ENCODE results near the gene STK10. TPM values are rescaled to one million over a fixed set of nuclear protein-coding genes. Genes with fewer than 3 reads are reported as not detected.

STK10 gene
- polyA plus RNA-seq, 3 donors = 21.5 to 180 (median 47.4) TPM

DNA sequence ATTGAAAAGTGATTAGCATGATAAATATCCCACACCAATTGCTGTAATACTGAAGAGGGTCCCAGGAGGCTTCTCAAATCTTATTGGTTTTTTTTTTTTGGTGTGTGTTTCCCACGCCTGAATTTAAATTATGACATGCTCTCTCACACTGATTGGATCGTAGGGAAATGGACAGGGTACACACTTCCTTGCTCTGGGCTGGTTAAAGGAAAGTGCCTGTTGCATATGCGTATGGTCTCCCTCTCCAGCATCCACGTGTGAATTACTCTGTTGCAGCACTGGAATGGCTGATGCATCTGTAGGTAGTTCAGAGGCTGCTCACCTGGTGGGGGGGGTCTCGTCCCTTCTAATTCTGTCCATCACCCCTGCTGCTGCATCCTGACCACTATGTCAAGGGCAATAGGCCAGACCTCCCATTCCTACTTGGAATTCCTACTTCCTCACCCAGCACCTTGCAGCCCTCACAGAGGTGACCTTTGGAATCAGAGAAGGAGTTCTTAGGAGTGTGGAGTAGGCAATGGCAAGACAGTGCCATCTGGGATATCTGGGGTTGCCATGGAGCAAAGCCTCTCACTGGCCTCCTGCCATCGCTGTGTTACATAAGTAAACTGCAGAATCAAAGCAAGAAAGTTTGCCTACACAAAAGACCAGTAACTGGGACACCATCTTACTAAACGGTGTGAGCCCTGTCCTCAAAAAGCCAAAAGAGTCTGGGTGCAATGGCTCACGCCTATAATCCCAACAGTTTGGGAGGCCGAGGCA, 110.2 kb downstream of the STK10 start:
- WGBS (ENCODE audit: insufficient coverage) = 88% methylated on average over 5 of the region's 9 CpGs
- peaks cover 0 to 2% (median 0%) of the 10 kb centered on the region in 7 donors for H3K9me3 Mint-ChIP-seq
- H3K36me3 ChIP-seq (replicated peaks in 1 of 2; ENCODE audit: control insufficient read depth in 1 of 2, insufficient read depth in 2 of 2, low read length in 2 of 2) = peaks cover 84 to 98% of the 10 kb centered on the region in 2 donors
- peak overlapping the region in 1 of 7 donors; percentile 63 for H3K27ac Mint-ChIP-seq
- peaks cover 5% of the 10 kb centered on the region for H3K79me2 ChIP-seq (ENCODE audit: insufficient read depth, low read length)
- H3K27me3 Mint-ChIP-seq (ENCODE audit: low read depth in 3 of 3) = peaks cover 0 to 1% (median 0%) of the 10 kb centered on the region in 3 donors
- no peak overlapping the region for H3K4me3 Mint-ChIP-seq
- no peak overlapping the region for H3K4me2 ChIP-seq (replicated peaks; ENCODE audit: extremely low read depth, low read length, poor library complexity, severe bottlenecking)
- intact Hi-C loops (cut with micrococcal nuclease) = no loop called here
- no peaks in the 10 kb centered on the region for H3K27me3 ChIP-seq (ENCODE audit: control insufficient read depth in 2 of 2, insufficient read depth in 2 of 2, low read length in 2 of 2)
- peaks cover 82 to 94% of the 10 kb centered on the region in 2 donors for H3K36me3 Mint-ChIP-seq
- no peak overlapping the region for H2AFZ ChIP-seq (ENCODE audit: insufficient read depth, low read depth, low read length, poor library complexity, severe bottlenecking)
- H3K9me3 ChIP-seq (replicated peaks in 1 of 2; ENCODE audit: control insufficient read depth in 1 of 2, insufficient read depth in 1 of 2, low read length in 2 of 2) = no peaks in the 10 kb centered on the region
- H3K4me1 Mint-ChIP-seq = peaks cover 8% of the 10 kb centered on the region
- peaks cover 95% of the 10 kb centered on the region for H4K20me1 ChIP-seq (ENCODE audit: insufficient read depth, low read length)
- DNase-seq = no peak
- TF ChIP-seq, protein P1, sequence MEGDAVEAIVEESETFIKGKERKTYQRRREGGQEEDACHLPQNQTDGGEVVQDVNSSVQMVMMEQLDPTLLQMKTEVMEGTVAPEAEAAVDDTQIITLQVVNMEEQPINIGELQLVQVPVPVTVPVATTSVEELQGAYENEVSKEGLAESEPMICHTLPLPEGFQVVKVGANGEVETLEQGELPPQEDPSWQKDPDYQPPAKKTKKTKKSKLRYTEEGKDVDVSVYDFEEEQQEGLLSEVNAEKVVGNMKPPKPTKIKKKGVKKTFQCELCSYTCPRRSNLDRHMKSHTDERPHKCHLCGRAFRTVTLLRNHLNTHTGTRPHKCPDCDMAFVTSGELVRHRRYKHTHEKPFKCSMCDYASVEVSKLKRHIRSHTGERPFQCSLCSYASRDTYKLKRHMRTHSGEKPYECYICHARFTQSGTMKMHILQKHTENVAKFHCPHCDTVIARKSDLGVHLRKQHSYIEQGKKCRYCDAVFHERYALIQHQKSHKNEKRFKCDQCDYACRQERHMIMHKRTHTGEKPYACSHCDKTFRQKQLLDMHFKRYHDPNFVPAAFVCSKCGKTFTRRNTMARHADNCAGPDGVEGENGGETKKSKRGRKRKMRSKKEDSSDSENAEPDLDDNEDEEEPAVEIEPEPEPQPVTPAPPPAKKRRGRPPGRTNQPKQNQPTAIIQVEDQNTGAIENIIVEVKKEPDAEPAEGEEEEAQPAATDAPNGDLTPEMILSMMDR (IDR thresholded peaks at IDR 0.05) = no peak
- H3K4me3 ChIP-seq (replicated peaks in 1 of 3; ENCODE audit: low read depth in 2 of 3, low read length in 3 of 3) = no peak overlapping the region
- no peak overlapping the region for H3K27ac ChIP-seq (ENCODE audit: low read depth in 1 of 2, low read length in 2 of 2)
- H3K4me1 ChIP-seq (ENCODE audit: control insufficient read depth in 1 of 2, insufficient read depth in 2 of 2, low read length in 2 of 2) = no peaks in the 10 kb centered on the region
- H3K9ac ChIP-seq (ENCODE audit: insufficient read depth, low read length, poor library complexity, severe bottlenecking) = no peak overlapping the region

DNA sequence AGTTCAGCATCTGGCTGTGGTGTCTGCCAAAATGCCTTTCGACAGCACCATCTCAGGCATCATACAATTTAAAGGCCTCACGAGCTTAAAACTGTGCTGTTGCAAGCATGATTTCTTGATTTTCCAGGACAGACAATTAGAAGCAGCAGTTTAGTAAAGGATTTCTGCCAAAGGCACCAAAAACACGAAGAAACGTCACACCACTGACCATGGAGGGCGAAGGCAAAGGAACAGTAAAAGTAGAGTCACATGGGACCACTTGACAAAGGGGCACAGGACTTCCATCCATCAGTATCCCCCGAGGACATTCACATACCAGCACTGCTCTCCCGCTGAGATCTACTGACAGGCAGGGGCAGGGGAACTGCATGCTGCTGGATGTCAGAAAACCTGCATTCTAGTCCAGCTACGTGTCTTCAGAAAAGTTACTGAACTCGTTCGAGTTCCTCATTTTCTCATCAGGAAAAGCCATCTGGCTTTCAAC, 111.2 kb downstream of the STK10 start:
- no peak overlapping the region for H2AFZ ChIP-seq (ENCODE audit: insufficient read depth, low read depth, low read length, poor library complexity, severe bottlenecking)
- Mint-ChIP-seq H3K4me1 (peaks cover 8% of the 10 kb centered on the region), H3K36me3 (peaks cover 77 to 93% of the 10 kb centered on the region in 2 donors), H3K4me3 (no peak overlapping the region), H3K27me3 (ENCODE audit: low read depth in 3 of 3) (no peaks in the 10 kb centered on the region), H3K27ac (peak overlapping the region in 3 of 7 donors; percentile 5 to 68 (median 26)), H3K9me3 (peaks cover 0 to 2% (median 0%) of the 10 kb centered on the region in 7 donors)
- H3K9ac ChIP-seq (ENCODE audit: insufficient read depth, low read length, poor library complexity, severe bottlenecking) = no peak overlapping the region
- 69% methylated on average over 8 of the region's 10 CpGs for WGBS (ENCODE audit: insufficient coverage)
- peaks cover 6% of the 10 kb centered on the region for H3K79me2 ChIP-seq (ENCODE audit: insufficient read depth, low read length)
- H3K9me3 ChIP-seq (replicated peaks in 1 of 2; ENCODE audit: control insufficient read depth in 1 of 2, insufficient read depth in 1 of 2, low read length in 2 of 2) = no peaks in the 10 kb centered on the region
- no peak overlapping the region for H3K4me2 ChIP-seq (replicated peaks; ENCODE audit: extremely low read depth, low read length, poor library complexity, severe bottlenecking)
- TF ChIP-seq, protein P1 (IDR thresholded peaks at IDR 0.05) = no peak
- peaks cover 81 to 98% of the 10 kb centered on the region in 2 donors for H3K36me3 ChIP-seq (replicated peaks in 1 of 2; ENCODE audit: control insufficient read depth in 1 of 2, insufficient read depth in 2 of 2, low read length in 2 of 2)
- DNase-seq = no peak
- H4K20me1 ChIP-seq (ENCODE audit: insufficient read depth, low read length) = peaks cover 95% of the 10 kb centered on the region
- H3K27me3 ChIP-seq (ENCODE audit: control insufficient read depth in 2 of 2, insufficient read depth in 2 of 2, low read length in 2 of 2) = no peaks in the 10 kb centered on the region
- intact Hi-C loops (cut with micrococcal nuclease) = no loop called here
- H3K4me3 ChIP-seq (replicated peaks in 1 of 3; ENCODE audit: low read depth in 2 of 3, low read length in 3 of 3) = no peak overlapping the region
- H3K27ac ChIP-seq (ENCODE audit: low read depth in 1 of 2, low read length in 2 of 2) = peak overlapping the region in 1 of 2 donors; percentile 48
- H3K4me1 ChIP-seq (ENCODE audit: control insufficient read depth in 1 of 2, insufficient read depth in 2 of 2, low read length in 2 of 2) = no peaks in the 10 kb centered on the region
